T-helper 2 cell treated with Interferon-gamma antibody and Interleukin-4, amounts not matched to agents 5 μg/mL and 100 μg/mL, for 36 hours (primary cell): Measurements from ENCODE around the gene WDR11.
A peak's percentile ranks its signal among the peaks of the same experiment; 100 is the strongest.
"Not testable (repeated sequence)": the region's sequence is repeated elsewhere in the genome, so short reads cannot be mapped to it uniquely, and the experiment has no call there.

ENCODE experiments used
- DNase-seq: peaks from one replicate; pipeline ENCODE4 v3.0.0; 2021; ENCODE audit warnings: low spot score
- H3K27ac Mint-ChIP-seq: one replicate; pipeline ENCODE4 v1.8.0; 2021; ENCODE audit warnings: mild to moderate bottlenecking, mixed read lengths
- H3K27me3 Mint-ChIP-seq: one replicate; pipeline ENCODE4 v1.8.0; 2021; ENCODE audit warnings: low read depth, mixed read lengths
- H3K36me3 Mint-ChIP-seq: one replicate; pipeline ENCODE4 v1.8.0; 2021; ENCODE audit warnings: low read depth, mixed read lengths
- H3K4me1 Mint-ChIP-seq: one replicate; pipeline ENCODE4 v1.8.0; 2021; ENCODE audit warnings: low read depth, mixed read lengths
- H3K4me3 Mint-ChIP-seq: one replicate; pipeline ENCODE4 v1.8.0; 2022; ENCODE audit warnings: mild to moderate bottlenecking, moderate library complexity, mixed read lengths
- H3K9me3 Mint-ChIP-seq: one replicate; pipeline ENCODE4 v1.8.0; 2021; ENCODE audit warnings: mixed read lengths

Gene WDR11

DNA sequence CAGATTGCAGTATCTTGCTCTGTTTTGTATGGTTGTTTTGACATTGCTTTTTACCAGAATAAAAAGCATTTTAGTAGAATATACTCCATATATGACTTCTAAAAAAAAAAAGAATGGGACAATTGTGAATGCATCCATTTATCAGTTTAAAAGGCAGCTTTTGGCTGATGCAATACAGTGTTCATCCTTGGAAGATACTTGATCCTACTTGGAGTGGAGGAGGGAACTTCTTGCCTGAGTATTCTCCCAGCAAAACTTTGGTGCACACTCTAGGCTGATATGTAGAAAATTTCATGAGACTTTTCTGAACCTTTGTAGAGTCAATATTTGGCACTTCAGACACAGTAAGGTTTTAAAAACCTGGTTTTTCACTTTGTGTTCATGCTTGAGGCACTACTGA lies 40.2 kb downstream of the WDR11 start:
- DNase-seq: no peak
- H3K27ac Mint-ChIP-seq: no peak overlapping the region
- H3K27me3 Mint-ChIP-seq: no peaks in the 10 kb centered on the region
- peaks cover 34% of the 10 kb centered on the region for H3K36me3 Mint-ChIP-seq
- peaks cover 7% of the 10 kb centered on the region for H3K4me1 Mint-ChIP-seq
- H3K4me3 Mint-ChIP-seq: no peak overlapping the region
- no peaks in the 10 kb centered on the region for H3K9me3 Mint-ChIP-seq

DNA sequence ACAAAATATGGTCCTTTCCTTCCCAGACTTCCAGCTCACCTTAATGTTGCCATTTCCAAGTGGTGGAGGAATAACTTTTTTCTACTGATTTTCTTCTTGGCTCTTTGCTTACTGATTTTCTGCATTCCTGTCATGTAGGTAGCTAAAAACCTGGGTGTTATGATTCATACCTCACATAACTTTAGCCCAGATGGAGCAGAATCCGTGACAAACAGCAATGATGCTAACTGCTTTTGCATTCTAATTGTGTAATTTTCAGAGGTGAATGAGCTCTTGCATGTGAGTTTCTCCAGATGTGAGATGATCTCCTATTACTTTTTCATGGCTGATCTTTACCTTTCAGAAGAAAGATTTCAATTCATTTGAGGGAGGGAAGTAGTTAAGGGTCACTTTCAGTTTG lies 43.4 kb downstream of the WDR11 start:
- H3K9me3 Mint-ChIP-seq: no peaks in the 10 kb centered on the region
- peaks cover 39% of the 10 kb centered on the region for H3K36me3 Mint-ChIP-seq
- no peaks in the 10 kb centered on the region for H3K27me3 Mint-ChIP-seq
- H3K27ac Mint-ChIP-seq: no peak overlapping the region
- DNase-seq: no peak
- no peak overlapping the region for H3K4me3 Mint-ChIP-seq
- peaks cover 22% of the 10 kb centered on the region for H3K4me1 Mint-ChIP-seq

DNA sequence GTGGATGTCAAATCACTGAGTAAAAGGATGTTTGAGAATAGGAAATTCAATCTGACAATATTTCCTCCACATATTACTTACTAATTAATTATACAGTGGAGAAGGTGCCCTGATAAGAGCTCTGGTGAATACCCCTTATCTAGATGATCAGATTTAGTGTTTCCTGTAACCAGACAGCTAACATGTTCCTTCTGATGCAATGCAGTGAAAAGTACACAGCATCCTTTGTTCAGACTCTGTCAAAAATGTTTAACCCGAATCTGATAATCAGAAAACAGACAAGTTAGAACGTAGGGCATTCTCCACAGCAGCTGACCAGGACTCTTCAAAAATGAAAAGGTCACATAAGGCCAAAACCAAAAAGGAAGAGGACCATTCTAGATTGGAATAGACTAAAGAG lies 46.2 kb downstream of the WDR11 start:
- no peaks in the 10 kb centered on the region for H3K27me3 Mint-ChIP-seq
- H3K4me1 Mint-ChIP-seq: peaks cover 22% of the 10 kb centered on the region
- H3K4me3 Mint-ChIP-seq: peak overlapping the region; percentile 61
- no peak for DNase-seq
- H3K9me3 Mint-ChIP-seq: no peaks in the 10 kb centered on the region
- H3K36me3 Mint-ChIP-seq: peaks cover 37% of the 10 kb centered on the region
- H3K27ac Mint-ChIP-seq: peak overlapping the region; percentile 73

DNA sequence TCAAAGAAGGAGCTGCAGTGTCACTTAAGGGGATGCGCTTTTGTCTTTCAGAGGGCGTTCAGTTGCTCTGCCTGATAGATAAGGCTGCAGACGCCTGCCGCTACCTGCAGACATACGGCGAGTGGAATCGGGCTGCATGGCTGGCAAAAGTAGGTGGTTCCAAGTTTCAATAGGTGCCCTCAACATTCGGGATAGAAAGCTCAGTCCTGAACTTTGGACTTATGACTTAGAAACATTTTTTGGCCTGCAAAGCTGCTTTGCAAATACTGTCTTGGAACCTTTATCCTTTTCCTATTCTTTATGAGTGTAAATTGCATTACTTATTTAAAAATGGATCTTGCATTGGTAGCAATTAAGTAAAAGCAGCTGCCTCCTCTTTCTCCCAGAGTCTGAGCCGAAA lies 54.1 kb downstream of the WDR11 start:
- Mint-ChIP-seq H3K9me3 (peaks cover 4% of the 10 kb centered on the region), H3K4me1 (no peaks in the 10 kb centered on the region), H3K4me3 (no peak overlapping the region), H3K27me3 (no peaks in the 10 kb centered on the region), H3K27ac (no peak overlapping the region), H3K36me3 (peaks cover 55% of the 10 kb centered on the region)
- no peak for DNase-seq

DNA sequence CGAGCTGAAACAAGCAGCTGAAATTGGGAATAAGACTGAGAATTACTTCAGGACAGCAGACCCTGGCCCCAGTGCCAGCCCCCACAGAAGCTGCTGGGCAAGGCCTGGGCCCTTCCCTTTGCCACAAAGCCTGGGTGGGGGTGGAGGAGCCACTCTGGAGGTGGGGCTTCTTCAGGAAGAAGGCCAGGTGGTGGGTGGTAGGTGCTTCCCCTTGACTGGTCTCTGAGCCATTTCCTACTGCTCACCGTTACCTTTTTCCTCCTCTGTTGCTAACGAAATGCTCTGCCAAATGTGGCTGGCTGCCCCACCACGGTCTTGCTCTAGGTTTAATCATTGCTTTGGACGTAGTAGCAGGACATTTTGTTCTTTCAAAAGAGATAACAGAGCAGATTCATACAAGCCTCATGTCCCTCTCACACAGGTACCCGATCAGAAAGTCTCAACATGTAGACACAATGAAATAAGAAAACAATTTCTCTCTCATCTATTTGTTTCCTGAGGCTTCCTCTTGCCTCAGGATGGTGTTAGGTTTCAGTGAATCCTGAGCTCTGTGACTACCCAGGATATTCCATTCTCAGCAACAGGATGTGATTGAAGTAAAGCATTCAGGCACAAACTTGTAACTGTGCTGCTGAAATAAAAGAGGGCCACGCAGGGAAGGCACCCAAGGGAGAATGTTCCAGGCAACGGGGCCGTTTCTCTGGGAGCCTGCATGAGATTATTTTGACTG lies 66.5 kb downstream of the WDR11 start:
- Mint-ChIP-seq H3K27me3 (no peaks in the 10 kb centered on the region), H3K27ac (no peak overlapping the region), H3K4me1 (no peaks in the 10 kb centered on the region), H3K9me3 (no peaks in the 10 kb centered on the region), H3K36me3 (no peaks in the 10 kb centered on the region), H3K4me3 (no peak overlapping the region)
- DNase-seq: no peak

DNA sequence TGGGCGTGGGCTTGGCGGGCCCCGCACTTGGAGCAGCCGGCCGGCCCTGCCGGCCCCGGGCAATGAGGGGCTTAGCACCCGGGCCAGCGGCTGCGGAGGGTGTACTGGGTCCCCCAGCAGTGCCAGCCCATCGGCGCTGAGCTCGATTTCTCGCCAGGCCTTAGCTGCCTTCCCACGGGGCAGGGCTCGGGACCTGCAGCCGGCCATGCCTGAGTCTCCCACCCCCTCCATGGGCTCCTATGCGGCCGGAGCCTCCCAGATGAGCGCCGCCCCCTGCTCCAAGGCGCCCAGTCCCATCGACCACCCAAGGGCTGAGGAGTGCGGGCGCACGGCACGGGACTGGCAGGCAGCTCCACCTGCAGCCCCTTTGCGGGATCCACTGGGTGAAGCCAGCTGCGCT lies 72.7 kb downstream of the WDR11 start:
- H3K4me1 Mint-ChIP-seq, DNase-seq, H3K27me3 Mint-ChIP-seq, H3K9me3 Mint-ChIP-seq, H3K36me3 Mint-ChIP-seq, H3K4me3 Mint-ChIP-seq, H3K27ac Mint-ChIP-seq: not testable (repeated sequence)

DNA sequence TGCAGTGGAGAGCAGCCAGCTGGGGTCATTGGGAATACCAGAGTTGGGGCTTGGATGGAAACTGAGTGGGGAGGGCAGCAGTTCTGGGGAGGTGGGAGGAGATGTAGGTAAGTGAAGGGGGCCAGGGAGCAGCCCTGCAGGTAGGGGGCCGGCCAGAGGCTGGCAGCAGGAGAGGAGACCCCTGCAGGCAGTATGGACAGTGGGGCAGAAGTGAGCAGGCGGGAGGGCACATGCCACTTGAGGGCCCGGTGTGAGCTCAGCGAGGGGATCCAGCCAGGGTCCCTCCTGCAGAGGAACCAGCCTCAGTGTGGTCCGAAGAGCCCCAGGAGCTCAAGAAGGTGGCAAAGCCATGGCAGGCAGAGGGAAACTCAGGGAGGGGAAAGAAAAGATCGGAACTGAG lies 75.4 kb downstream of the WDR11 start:
- H3K4me1 Mint-ChIP-seq: no peaks in the 10 kb centered on the region
- H3K36me3 Mint-ChIP-seq: no peaks in the 10 kb centered on the region
- H3K4me3 Mint-ChIP-seq: no peak overlapping the region
- DNase-seq: no peak
- no peaks in the 10 kb centered on the region for H3K9me3 Mint-ChIP-seq
- no peaks in the 10 kb centered on the region for H3K27me3 Mint-ChIP-seq
- no peak overlapping the region for H3K27ac Mint-ChIP-seq

DNA sequence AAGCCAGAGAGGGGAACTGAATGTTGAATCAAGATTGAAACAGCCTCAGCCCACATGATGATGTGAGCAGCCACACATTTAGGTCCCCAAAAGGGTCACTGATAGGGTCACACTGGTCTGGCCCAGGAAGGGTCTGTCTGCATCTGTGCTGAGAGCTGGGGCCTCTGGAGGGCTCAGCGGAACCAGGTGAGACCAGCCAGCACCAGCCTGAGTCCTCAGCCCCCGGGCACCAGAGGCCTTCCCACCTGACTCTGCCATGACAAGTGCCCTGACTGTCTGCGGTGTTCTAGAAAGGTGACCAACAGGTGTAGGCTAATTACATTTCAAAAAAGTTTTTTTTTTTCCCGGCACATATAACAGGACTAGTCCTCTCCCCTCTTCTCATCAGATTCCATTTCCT lies 76.2 kb downstream of the WDR11 start:
- Mint-ChIP-seq H3K9me3 (no peaks in the 10 kb centered on the region), H3K36me3 (no peaks in the 10 kb centered on the region), H3K27me3 (no peaks in the 10 kb centered on the region), H3K4me3 (no peak overlapping the region), H3K27ac (no peak overlapping the region), H3K4me1 (no peaks in the 10 kb centered on the region)
- DNase-seq: no peak

DNA sequence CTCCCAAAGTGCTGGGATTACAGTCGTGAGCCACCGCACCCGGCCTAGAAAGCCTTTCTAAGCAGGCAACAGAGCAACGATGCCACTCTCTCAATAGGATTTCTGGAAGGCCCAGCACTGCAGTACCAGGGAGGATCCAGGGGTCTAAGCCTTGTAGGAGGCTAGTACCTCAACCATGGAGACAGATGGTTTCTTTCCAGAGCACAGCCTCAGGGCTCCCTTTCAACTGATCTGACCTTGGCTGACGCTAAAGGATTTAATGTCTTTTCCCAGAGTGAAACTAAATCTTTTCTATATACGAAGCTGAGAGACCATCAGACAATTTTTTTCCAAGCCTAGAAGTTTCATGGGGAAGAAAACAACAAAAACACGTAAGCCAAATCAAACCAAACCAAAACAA lies 78.0 kb downstream of the WDR11 start:
- H3K9me3 Mint-ChIP-seq: no peaks in the 10 kb centered on the region
- H3K27me3 Mint-ChIP-seq: no peaks in the 10 kb centered on the region
- no peak overlapping the region for H3K27ac Mint-ChIP-seq
- H3K4me3 Mint-ChIP-seq: no peak overlapping the region
- no peaks in the 10 kb centered on the region for H3K36me3 Mint-ChIP-seq
- H3K4me1 Mint-ChIP-seq: no peaks in the 10 kb centered on the region
- DNase-seq: no peak

DNA sequence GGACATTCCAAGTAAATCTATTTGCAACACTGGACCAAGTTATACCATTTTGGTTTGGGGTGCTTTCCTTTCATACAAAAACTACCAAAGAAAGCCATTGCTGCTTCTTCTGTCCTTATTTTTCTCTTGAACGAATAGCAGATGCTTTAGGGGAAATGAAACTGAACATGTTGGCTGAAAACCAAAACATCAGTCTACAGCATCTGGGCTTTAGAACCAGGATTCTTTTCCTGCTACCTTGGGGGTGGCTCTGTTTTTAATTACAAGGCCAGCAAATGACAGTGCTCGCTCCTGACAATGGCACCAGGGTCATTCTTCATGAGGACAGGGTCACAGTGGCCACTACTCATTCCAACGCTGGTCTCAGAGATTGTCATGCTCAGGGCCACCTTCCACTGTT lies 80.3 kb downstream of the WDR11 start:
- DNase-seq: no peak
- Mint-ChIP-seq H3K9me3 (no peaks in the 10 kb centered on the region), H3K27ac (no peak overlapping the region), H3K4me1 (no peaks in the 10 kb centered on the region), H3K36me3 (no peaks in the 10 kb centered on the region), H3K4me3 (no peak overlapping the region), H3K27me3 (no peaks in the 10 kb centered on the region)

DNA sequence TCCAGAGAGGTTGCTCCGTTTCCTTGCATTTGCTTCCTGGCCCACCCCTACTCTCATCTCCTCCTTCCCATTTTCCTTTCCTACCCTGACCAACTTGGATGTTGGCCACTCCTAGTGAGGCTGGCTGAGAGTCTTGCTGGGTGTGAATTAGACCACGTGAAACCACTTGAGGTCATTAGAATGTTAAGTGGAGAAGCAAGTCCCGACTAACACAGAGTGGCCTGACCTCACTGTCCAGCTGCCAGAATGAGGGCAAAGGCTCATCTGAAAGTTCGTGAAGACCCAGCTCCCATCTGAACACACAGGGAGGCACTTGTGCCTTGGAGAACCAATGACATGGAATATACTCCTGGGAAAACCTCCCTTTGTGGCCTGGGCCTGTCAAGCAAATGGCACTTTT lies 80.8 kb downstream of the WDR11 start:
- Mint-ChIP-seq H3K4me3 (no peak overlapping the region), H3K36me3 (no peaks in the 10 kb centered on the region), H3K27ac (no peak overlapping the region), H3K4me1 (no peaks in the 10 kb centered on the region), H3K27me3 (no peaks in the 10 kb centered on the region), H3K9me3 (no peaks in the 10 kb centered on the region)
- DNase-seq: no peak

DNA sequence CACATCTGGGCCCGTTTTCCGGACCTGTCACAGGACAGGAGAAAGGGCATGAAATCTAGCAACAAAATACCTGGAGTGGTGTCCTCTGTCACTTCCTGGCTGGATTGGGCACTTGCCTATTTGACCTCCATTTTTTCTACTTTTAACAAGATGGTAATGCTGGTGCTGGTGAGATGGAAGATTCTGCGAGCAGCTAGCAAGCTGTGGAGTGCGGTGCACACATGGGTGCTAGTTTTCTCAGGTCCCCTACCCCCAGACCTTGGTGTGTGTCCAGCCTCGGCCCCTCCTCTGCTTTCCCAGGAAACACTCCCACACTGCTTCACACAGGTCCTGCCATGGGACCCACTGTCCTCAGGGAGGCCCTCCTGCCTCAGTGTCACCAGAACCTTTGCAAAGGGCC lies 87.7 kb downstream of the WDR11 start:
- DNase-seq: no peak
- Mint-ChIP-seq H3K9me3 (no peaks in the 10 kb centered on the region), H3K36me3 (no peaks in the 10 kb centered on the region), H3K4me1 (peaks cover 6% of the 10 kb centered on the region), H3K27me3 (peaks cover 4% of the 10 kb centered on the region), H3K4me3 (no peak overlapping the region), H3K27ac (no peak overlapping the region)

DNA sequence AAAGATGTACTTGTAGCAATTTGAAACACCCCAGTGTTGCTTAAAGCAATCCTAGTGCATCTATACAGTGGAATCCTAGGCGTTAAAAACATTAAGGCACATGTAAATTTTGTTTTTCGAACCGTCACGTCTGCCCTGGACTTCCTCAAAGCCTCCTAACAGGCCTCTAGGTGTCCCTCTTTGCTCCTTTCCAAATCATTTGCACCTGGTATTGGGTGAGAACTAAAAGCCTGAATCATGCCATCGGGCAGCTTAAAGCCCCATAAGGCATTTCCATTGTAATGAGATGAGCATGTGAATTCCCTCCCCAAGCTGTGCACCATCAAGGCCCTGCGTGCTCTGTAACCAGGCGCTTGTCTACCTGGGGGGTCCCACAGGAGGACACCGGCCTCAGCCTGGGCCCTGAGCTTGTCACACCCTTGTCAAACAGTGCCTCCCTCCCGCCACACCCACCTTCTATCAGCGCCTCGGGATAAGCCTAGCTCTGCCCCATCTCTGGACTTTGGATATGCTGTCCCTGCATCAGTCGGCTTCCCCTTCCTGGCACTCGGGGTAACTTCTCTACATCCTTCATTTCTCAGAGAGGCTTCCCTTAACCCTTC lies 89.2 kb downstream of the WDR11 start:
- Mint-ChIP-seq H3K9me3 (no peaks in the 10 kb centered on the region), H3K4me1 (peaks cover 10% of the 10 kb centered on the region), H3K27ac (no peak overlapping the region), H3K36me3 (no peaks in the 10 kb centered on the region), H3K4me3 (no peak overlapping the region), H3K27me3 (peaks cover 4% of the 10 kb centered on the region)
- DNase-seq: no peak

DNA sequence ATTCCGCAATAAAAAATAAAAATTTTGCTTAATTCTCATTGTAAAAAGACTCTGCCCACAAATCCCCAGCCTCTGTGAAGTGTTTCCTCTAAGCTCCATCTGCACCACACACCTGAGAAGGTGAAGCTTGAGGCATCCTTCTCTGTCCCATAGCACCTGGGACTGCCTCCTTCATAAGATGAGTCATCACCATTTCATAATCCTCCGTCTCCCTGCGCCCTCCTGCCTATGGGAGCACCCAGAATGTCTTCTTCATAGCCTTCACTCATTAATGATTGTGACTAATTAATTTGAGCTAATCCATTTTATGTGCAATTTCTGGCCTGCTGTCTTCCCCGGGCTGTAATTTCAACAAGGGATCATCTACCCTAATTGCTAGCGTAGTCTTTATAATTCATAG lies 90.3 kb downstream of the WDR11 start:
- H3K4me1 Mint-ChIP-seq: peaks cover 10% of the 10 kb centered on the region
- no peaks in the 10 kb centered on the region for H3K36me3 Mint-ChIP-seq
- no peak for DNase-seq
- H3K9me3 Mint-ChIP-seq: no peaks in the 10 kb centered on the region
- H3K4me3 Mint-ChIP-seq: no peak overlapping the region
- H3K27ac Mint-ChIP-seq: no peak overlapping the region
- peaks cover 4% of the 10 kb centered on the region for H3K27me3 Mint-ChIP-seq
